Fibroblast of peridontal ligament (primary cell): Measurements from ENCODE around the gene ZBTB7C.

Experiments used
- DNase-seq: peaks from one replicate; pipeline ENCODE4 v3.0.0-alpha.2; 2010; ENCODE audit errors: extremely low read depth

ZBTB7C gene

DNA sequence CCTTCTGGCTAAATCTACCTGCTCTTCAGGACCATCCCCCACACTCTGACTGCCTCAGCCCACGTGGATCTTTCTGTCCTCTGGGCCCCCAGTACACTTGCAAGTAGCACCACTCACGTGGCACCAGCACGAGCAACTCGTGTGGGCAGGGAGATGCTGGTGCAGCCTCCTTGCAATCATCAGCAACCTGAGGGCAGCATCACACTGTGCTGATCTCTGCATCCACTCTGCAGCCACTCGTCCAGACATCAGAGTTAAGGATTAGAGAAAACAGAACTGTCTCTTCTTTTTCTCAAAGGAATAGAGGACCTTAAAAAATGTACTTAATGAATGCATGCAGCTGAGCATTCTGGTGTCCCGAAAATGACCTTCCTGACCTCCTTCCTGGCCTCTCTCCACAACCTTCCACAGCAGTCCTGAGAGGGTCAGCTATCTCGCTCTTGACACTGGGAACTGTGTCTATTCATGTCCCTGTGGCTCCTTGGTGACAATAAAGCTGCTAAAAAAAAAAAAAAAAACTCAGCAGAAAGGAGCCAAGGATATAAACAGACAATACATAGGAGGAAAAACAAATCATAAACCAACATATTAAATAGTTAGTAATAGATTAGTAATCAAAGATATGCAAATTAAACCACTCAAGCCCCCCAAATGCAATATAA lies 145.9 kb downstream of the ZBTB7C start:
- no peak for DNase-seq

GRCh38 chr18:48260237-48260636 lies 148.9 kb downstream of the ZBTB7C start:
- DNase-seq, result no peak

- no peak for DNase-seq
These were observed 152.3 kb downstream of the ZBTB7C start for GRCh38 chr18:48256848-48257247.

DNA sequence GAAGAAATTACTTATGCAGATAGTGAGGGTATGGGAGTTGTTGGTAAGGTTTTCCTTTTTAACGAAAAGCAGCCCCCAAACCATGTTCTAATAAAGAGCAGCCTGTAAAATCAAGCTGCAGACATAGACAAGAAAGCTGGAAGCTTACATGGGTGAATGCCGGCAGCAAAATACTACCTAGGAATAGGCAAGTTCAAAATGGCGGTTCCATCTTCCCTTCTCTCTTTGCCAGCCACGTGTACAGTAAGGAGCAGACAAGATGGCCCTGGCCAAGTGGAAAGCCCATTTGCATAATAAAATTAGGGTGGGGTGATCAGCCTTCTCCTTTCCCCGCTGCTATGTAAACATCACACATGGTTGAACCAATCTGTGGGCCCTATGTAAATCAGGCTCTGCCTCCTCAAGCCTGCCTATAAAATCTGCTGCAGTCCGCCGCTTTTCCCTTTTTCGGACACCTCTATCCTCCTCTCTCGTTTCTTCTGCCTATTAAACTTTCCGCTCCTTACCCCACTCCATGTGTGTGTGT lies 155.0 kb downstream of the ZBTB7C start:
- no peak for DNase-seq

- DNase-seq, result no peak
These were observed 156.7 kb downstream of the ZBTB7C start for GRCh38 chr18:48252525-48252924.

GRCh38 chr18:48250918-48251317 lies 158.3 kb downstream of the ZBTB7C start:
- DNase-seq, result no peak

DNA sequence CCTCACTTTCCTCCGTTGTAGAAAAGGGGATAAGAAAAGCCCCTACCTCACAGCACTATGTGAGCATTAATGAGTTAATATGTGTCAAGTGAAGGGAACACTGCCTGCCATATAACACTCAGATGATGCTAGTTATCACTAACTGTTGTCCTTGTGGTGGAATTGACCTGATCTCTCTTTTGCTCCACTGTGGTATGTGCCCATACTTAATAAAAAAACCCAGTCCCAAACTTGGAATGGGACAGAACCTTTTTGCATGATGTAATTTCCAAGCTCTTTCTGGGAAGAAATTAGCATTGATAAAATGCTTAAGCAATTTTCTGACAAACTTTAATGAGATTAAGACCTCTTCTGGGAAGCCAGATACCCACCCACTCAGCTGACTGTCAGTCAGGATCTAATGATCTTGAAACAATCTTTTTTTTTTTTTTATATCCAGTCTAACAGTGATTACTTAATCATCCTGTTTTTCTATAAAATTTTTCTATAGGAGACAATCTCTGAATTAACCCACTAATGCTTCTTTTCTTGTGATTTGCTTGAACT lies 158.7 kb downstream of the ZBTB7C start:
- no peak for DNase-seq

DNA sequence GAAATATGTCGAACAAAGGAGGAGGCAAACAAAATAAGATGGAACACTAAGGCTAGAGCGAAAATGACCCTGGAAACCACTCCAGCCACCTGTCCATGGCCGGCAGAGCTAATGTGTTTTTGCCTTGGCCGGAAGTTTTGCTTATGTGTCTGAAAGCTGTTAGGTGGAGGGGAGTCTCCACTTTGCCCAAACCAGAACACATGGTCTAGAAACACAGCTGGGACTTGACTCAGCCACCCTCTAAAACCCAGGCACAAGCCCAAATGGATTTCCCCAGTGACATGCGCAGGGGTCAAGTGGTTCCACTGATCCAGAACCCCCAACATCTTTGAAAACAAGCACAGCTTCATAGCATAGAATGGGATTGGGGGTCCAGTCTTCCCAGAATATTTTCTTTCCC lies 159.3 kb downstream of the ZBTB7C start:
- no peak for DNase-seq

DNA sequence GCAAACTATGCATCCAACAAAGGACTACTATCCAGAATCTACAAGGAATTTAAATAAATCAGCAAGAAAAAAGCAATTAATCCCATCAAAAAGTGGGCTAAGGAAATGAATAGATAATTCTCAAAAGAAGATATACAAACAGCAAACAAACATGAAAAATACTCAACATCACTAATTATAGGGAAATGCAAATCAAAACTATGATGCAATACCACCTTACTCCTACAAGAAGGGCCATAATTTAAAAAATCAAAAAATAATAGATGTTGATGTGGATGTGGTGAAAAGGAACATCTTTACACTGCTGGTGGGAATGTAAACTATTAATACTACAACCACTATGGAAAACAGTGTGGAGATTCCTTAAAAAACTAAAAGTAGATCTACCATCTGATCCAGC lies 164.7 kb downstream of the ZBTB7C start:
- DNase-seq, result no peak

GRCh38 chr18:48238636-48239035 lies 170.5 kb downstream of the ZBTB7C start:
- DNase-seq, result no peak

GRCh38 chr18:48238206-48238605 lies 171.0 kb downstream of the ZBTB7C start:
- DNase-seq, result no peak

GRCh38 chr18:48236822-48237221 lies 172.4 kb downstream of the ZBTB7C start:
- DNase-seq, result no peak

- peak; percentile 34 for DNase-seq
These were observed 178.6 kb downstream of the ZBTB7C start for GRCh38 chr18:48230467-48231113.

GRCh38 chr18:48229552-48229981 lies 179.6 kb downstream of the ZBTB7C start:
- DNase-seq, result no peak

GRCh38 chr18:48228841-48229240 lies 180.3 kb downstream of the ZBTB7C start:
- no peak for DNase-seq

DNA sequence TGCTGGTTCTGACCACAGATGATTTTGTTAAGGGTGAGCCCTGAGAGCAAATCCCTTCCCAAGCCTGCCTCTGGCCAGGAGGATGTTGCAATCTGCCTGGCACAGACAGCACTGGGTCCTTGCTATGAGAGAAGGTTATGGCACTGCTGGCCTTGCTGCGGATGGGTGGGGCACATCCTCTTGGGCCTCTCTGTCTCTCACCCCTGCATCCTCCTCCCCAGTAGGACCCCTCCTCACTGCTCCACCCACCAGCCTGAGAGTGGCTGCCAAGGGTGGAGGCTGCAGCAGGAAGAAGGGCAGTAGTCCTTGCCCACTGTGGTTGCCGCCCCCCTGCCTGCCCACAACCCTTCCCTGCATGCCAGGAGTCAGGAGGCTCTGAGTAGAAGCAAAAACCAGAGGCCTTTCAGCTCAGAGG lies 180.9 kb downstream of the ZBTB7C start:
- DNase-seq, result no peak

DNA sequence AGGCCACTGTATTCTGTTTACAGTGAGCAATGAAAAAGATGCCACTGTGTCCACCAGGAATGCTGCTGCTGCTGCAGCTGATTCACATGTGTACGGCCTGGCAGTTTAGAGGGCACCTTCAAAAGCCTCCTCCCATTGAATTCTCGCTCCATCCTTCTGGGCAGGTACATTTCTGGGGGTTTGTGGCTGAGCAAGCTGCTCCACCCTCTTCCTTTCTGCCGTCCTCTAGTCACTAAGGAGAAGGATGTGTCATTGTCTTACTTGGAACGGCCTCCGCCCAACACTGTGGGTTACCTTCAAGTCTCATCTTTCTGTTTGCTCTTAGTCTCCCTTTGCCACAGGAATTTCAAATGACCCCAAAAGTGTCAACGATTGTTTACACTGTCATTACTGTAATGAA lies 182.0 kb downstream of the ZBTB7C start:
- DNase-seq, result no peak

DNA sequence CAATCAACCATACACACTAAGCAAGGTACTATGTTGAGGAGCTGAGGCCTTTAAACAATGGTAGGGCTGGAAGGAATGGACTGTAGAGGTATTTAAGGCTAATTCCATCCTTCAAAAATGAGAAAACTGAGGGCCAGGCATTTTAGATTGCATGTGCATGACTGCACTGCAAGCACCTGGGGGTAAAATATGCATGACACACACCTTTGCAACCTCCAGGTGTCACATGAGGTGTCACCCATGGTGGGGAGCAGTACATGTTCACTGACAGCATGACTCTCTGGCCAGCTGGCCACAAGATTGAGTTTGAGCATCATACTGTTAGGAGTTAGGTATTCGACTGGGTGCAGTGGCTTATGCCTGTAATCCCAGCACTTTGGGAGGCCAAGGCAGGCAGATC lies 182.8 kb downstream of the ZBTB7C start:
- DNase-seq, result no peak

DNA sequence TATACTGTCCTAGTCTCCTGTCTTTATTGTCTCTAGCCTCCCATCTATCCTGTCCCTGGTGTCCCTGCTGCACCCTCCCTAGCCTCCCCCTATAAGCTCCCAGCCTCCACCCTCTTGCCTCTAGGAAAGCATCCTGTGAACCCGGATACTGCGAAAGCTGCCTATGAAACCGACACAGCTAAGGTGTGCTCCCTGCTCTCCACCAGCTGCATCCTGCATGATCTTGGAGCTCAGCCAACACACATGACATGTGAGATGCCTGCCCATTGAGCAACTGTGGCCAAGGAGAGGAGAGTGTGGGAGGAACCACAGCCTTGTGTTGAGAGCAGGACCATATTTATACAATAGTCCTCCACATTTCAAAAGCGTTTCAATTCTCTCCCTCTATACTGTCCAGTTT lies 187.1 kb downstream of the ZBTB7C start:
- no peak for DNase-seq

DNA sequence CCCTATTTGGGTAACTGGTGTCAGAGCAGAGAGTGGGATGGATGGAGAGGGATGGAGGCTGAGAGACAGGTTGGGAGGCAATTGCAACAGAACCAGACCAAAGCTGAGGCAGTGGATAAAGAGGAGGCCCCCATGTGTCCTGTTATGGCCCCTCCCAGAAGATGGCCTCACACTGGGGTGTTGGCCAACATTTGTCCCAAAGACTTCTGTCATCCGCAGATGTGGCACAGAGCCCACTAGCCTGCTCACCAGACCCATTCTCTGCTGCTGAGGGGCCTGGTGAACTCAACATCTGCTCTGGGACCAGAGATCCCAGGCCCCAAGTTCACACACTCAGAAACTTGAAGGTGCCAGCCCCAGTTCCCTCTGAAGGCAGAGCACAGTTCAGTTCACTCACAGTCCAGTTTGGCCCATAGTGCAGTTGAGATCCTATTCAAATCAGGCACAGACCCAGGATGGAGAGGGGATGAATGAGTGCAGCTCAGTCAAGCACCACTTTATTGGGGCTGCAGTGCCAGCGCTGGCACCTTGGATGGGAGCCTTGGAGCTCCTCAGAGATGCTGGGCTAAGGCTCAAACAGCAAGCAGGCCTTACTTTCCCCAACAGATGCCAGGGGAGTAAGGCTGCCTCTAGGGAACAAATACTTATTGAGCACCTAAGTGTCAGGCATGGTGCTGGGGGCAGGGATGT lies 189.2 kb downstream of the ZBTB7C start:
- no peak for DNase-seq

- DNase-seq, result no peak
These were observed 190.0 kb downstream of the ZBTB7C start for GRCh38 chr18:48219037-48219809.
